Thoracic aorta (tissue), 2 donors: ENCODE data around the gene CSF2RB. TPM values are rescaled to one million over a fixed set of nuclear protein-coding genes. Genes with fewer than 3 reads are reported as not detected.
A peak's percentile ranks its signal among the peaks of the same experiment; 100 is the strongest.

Experiments used
- ATAC-seq: fragments of 150-250 bp; one replicate; pipeline ENCODE4 v1.8.0; 2017; ENCODE audit warnings: low read depth; ENCODE audit not compliant: insufficient number of reproducible peaks, low FRiP score
- DNase-seq: peaks from one replicate; pipeline ENCODE4 v3.0.0-alpha.2; 2020; ENCODE audit warnings: low spot score
- H3K27ac ChIP-seq, 2 donors: fragments of 200-600 bp; sonication (generic); 1 replicate in 1 of 2; 2 replicates in 1 of 2; pipeline ENCODE4 v1.5.1; 2016; ENCODE audit warnings: mild to moderate bottlenecking in 2 of 2, moderate library complexity in 2 of 2
- H3K27me3 ChIP-seq: fragments of 200-600 bp; sonication (generic); replicated peaks from 2 replicates; pipeline ENCODE4 v1.6.0; 2016; ENCODE audit warnings: mild to moderate bottlenecking; ENCODE audit not compliant: insufficient read depth
- H3K36me3 ChIP-seq: fragments of 200-600 bp; sonication (generic); one replicate; pipeline ENCODE4 v1.5.1; 2016
- H3K4me1 ChIP-seq, 2 donors: fragments of 200-600 bp; sonication (generic); 1 replicate in 1 of 2; 2 replicates in 1 of 2; pipeline versions ENCODE4 v1.5.1 to v1.6.0; 2016; ENCODE audit warnings: low read depth in 2 of 2, mild to moderate bottlenecking in 1 of 2; ENCODE audit not compliant: control insufficient read depth in 1 of 2
- H3K4me3 ChIP-seq: fragments of 200-600 bp; sonication (generic); 2 replicates; pipeline ENCODE4 v1.5.1; 2016; ENCODE audit warnings: mild to moderate bottlenecking
- H3K9me3 ChIP-seq: fragments of 200-600 bp; sonication (generic); 2 replicates; pipeline ENCODE4 v1.5.1; 2016
- CTCF ChIP-seq: fragments of 200-600 bp; sonication (generic); IDR thresholded peaks from one replicate; pipeline ENCODE4 v1.5.1; 2019; ENCODE audit warnings: antibody characterized with exemption
- total RNA-seq, 2 donors: library from RNA; depleted of rRNA; stranded (reverse); fragments of >200 nt; gene quantifications; one replicate each; pipeline versions ENCODE4 v1.1.0 to v1.2.3, GENCODE V29; 2016

Gene CSF2RB
- total RNA-seq, 2 donors from 2014 or later: 13.0 to 21.4 TPM

- Histone ChIP-seq H3K36me3 (no peaks in the 10 kb centered on the region), H3K27ac (no peak overlapping the region), H3K9me3 (no peaks in the 10 kb centered on the region), H3K4me1 (no peaks in the 10 kb centered on the region), H3K27me3 (no peaks in the 10 kb centered on the region), H3K4me3 (no peak overlapping the region)
- TF ChIP-seq CTCF: no peak
- ATAC-seq: no peak
- no peak for DNase-seq
Observed at GRCh38 chr22:36911887-36912661, 1.4 kb upstream of the CSF2RB start.

GRCh38 chr22:36912694-36913426 lies 568 bp upstream of the CSF2RB start:
- no peak overlapping the region for H3K27ac ChIP-seq
- no peaks in the 10 kb centered on the region for H3K4me1 ChIP-seq
- H3K4me3 ChIP-seq: no peak overlapping the region
- TF ChIP-seq CTCF: no peak
- no peaks in the 10 kb centered on the region for H3K27me3 ChIP-seq
- no peaks in the 10 kb centered on the region for H3K36me3 ChIP-seq
- H3K9me3 ChIP-seq: no peaks in the 10 kb centered on the region
- ATAC-seq (no peak), DNase-seq (no peak)

GRCh38 chr22:36914390-36914752 lies 943 bp downstream of the CSF2RB start:
- Histone ChIP-seq H3K36me3 (no peaks in the 10 kb centered on the region), H3K9me3 (no peaks in the 10 kb centered on the region), H3K27ac (no peak overlapping the region), H3K4me3 (peak overlapping the region; percentile 58), H3K27me3 (no peaks in the 10 kb centered on the region), H3K4me1 (no peaks in the 10 kb centered on the region)
- ATAC-seq: no peak
- no peak for TF ChIP-seq CTCF
- no peak for DNase-seq

GRCh38 chr22:36916034-36916433 lies 2.6 kb downstream of the CSF2RB start:
- DNase-seq (no peak), ATAC-seq (no peak)
- H3K27me3 ChIP-seq: no peaks in the 10 kb centered on the region
- no peak overlapping the region for H3K27ac ChIP-seq
- no peaks in the 10 kb centered on the region for H3K9me3 ChIP-seq
- H3K4me1 ChIP-seq: no peaks in the 10 kb centered on the region
- no peaks in the 10 kb centered on the region for H3K36me3 ChIP-seq
- no peak overlapping the region for H3K4me3 ChIP-seq
- TF ChIP-seq CTCF: no peak

- TF ChIP-seq CTCF: no peak
- no peaks in the 10 kb centered on the region for H3K9me3 ChIP-seq
- H3K4me1 ChIP-seq: no peaks in the 10 kb centered on the region
- no peak for DNase-seq
- no peak overlapping the region for H3K27ac ChIP-seq
- H3K36me3 ChIP-seq: no peaks in the 10 kb centered on the region
- H3K27me3 ChIP-seq: no peaks in the 10 kb centered on the region
- no peak for ATAC-seq
- H3K4me3 ChIP-seq: no peak overlapping the region
Observed at GRCh38 chr22:36918586-36919284, 5.3 kb downstream of the CSF2RB start.
